ENCODE measurements around the gene PCYT1B. TPM values are rescaled to one million over a fixed set of nuclear protein-coding genes. Genes with fewer than 3 reads are reported as not detected.

The PCYT1B gene
- total RNA-seq, 4 donors from 2014 or later: 0.87 to 1.9 (median 1.2) TPM

DNA sequence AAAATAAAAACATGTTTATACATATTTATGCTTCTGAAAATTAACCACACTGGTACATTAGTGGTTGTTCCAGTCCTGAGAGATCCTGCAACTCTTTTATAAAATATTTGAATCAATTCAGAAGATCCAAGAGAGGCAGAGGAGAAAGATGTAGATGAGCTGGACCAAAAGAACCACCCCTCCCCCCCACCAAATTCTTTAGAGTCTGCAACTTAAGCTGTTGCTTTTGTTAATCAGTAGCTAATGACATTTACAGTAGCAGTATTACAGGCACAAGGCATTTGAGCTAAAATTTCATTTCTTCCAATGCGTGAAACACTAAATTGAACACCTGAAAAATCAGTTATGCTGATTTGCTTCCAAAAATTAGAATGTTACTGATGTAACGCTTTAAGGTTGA, 120.5 kb downstream of the PCYT1B start:
- Histone ChIP-seq H3K9me3 (no peaks in the 10 kb centered on the region), H3K27ac (no peak overlapping the region), H3K36me3 (peaks cover 0 to 10% (median 0%) of the 10 kb centered on the region in 3 donors), H3K27me3 (no peaks in the 10 kb centered on the region), H3K4me3 (no peak overlapping the region), H3K4me1 (no peaks in the 10 kb centered on the region)
- WGBS, 2 donors: 78 to 88% methylated on average over 2 of the region's 2 CpGs
- TF ChIP-seq, protein P1, sequence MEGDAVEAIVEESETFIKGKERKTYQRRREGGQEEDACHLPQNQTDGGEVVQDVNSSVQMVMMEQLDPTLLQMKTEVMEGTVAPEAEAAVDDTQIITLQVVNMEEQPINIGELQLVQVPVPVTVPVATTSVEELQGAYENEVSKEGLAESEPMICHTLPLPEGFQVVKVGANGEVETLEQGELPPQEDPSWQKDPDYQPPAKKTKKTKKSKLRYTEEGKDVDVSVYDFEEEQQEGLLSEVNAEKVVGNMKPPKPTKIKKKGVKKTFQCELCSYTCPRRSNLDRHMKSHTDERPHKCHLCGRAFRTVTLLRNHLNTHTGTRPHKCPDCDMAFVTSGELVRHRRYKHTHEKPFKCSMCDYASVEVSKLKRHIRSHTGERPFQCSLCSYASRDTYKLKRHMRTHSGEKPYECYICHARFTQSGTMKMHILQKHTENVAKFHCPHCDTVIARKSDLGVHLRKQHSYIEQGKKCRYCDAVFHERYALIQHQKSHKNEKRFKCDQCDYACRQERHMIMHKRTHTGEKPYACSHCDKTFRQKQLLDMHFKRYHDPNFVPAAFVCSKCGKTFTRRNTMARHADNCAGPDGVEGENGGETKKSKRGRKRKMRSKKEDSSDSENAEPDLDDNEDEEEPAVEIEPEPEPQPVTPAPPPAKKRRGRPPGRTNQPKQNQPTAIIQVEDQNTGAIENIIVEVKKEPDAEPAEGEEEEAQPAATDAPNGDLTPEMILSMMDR (IDR thresholded peaks at IDR 0.05): no peak
- TF ChIP-seq EP300 (IDR thresholded peaks at IDR 0.05): no peak
- TF ChIP-seq POLR2A (IDR thresholded peaks at IDR 0.05): no peak
- DNase-seq (ENCODE audit: low spot score in 2 of 2): no peak

DNA sequence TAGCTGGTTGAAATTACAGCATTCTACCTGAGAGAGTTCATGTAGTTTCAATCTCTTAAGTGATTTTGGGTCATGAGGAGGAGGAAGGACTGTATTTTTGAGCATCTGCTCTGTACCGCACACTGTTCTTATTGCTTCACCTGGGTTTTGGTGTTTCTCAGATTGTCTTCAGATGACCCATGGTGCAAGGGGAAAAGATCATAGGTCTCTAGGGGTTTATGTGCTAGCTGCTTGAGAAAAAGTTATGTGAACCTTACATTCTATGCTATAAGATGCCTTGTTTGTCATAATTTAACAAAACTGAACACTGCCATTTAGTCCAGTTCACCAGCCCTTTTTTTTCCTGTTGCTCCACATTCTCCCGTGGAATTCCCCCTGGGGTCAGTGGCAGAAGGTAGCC, 121.7 kb downstream of the PCYT1B start:
- H3K27me3 ChIP-seq: no peaks in the 10 kb centered on the region
- H3K4me1 ChIP-seq: no peaks in the 10 kb centered on the region
- peaks cover 0 to 10% (median 0%) of the 10 kb centered on the region in 3 donors for H3K36me3 ChIP-seq
- WGBS, 2 donors: 64 to 89% methylated on average over 2 of the region's 2 CpGs
- H3K27ac ChIP-seq: no peak overlapping the region
- no peak for DNase-seq (ENCODE audit: low spot score in 2 of 2)
- H3K9me3 ChIP-seq: no peaks in the 10 kb centered on the region
- H3K4me3 ChIP-seq: no peak overlapping the region
- TF ChIP-seq EP300 (IDR thresholded peaks at IDR 0.05) (no peak), POLR2A (IDR thresholded peaks at IDR 0.05) (no peak)
- TF ChIP-seq, protein P1 (IDR thresholded peaks at IDR 0.05): no peak

DNA sequence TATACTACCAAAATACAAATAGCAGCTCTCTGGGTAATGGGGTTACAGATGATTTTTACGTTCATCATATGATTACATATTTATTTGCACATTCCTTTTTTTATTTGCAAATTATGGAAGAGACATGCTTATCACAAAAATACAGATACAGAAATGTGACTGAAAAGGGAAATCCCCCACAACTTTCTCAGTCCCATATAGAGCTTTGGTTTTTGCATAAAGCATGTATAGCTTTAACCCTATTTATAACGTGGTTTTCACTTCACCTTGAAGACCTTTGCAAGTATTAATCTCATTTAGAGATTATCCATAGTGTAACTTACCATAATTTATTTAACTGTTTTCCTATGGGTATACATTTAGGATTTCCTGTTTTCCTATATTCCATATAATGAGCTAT, 126.7 kb downstream of the PCYT1B start:
- H3K36me3 ChIP-seq: peaks cover 0 to 9% (median 0%) of the 10 kb centered on the region in 3 donors
- no peak for TF ChIP-seq POLR2A (IDR thresholded peaks at IDR 0.05)
- TF ChIP-seq, protein P1 (IDR thresholded peaks at IDR 0.05): no peak
- TF ChIP-seq EP300 (IDR thresholded peaks at IDR 0.05): no peak

DNA sequence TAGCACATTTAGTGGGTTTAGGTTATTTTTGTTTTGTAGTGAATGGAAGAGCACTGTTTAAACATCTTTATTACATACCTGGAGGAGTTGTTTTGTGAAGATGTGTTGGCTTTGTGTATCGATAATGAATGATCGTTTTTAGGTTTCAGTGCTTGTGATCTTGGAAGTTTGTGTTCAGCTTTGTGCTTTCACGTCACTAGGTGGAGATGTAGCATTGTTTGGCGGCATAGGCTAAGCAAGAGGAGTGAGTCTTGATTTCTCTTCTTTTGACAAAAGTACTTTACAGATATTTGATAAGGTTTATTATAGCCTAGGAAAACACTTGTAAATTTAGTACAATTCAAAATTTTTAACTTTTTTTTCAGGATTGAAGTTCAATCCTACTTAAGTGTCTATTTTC, 131.7 kb downstream of the PCYT1B start:
- no peaks in the 10 kb centered on the region for H3K9me3 ChIP-seq
- 31 to 36% methylated on average over 4 of the region's 4 CpGs for WGBS, 2 donors
- H3K4me3 ChIP-seq: no peak overlapping the region
- peaks cover 0 to 3% of the 10 kb centered on the region in 2 donors for H3K27me3 ChIP-seq
- DNase-seq (ENCODE audit: low spot score in 2 of 2): no peak
- TF ChIP-seq, protein P1 (IDR thresholded peaks at IDR 0.05): peak in 3 of 5 experiments; percentile 8 to 31 (median 30)
- TF ChIP-seq POLR2A (IDR thresholded peaks at IDR 0.05): no peak
- H3K4me1 ChIP-seq: no peaks in the 10 kb centered on the region
- H3K36me3 ChIP-seq: peaks cover 0 to 9% (median 0%) of the 10 kb centered on the region in 3 donors
- H3K27ac ChIP-seq: no peak overlapping the region

More for the DNA sequence above, 126.7 kb downstream of the PCYT1B start:
- H3K27me3 ChIP-seq: peaks cover 0 to 3% of the 10 kb centered on the region in 2 donors
- no peaks in the 10 kb centered on the region for H3K9me3 ChIP-seq
- no peak overlapping the region for H3K4me3 ChIP-seq
- H3K4me1 ChIP-seq: no peaks in the 10 kb centered on the region
- DNase-seq (ENCODE audit: low spot score in 2 of 2): no peak
- WGBS, 2 donors: 78 to 88% methylated on average over 2 of the region's 2 CpGs
- no peak overlapping the region for H3K27ac ChIP-seq

DNA sequence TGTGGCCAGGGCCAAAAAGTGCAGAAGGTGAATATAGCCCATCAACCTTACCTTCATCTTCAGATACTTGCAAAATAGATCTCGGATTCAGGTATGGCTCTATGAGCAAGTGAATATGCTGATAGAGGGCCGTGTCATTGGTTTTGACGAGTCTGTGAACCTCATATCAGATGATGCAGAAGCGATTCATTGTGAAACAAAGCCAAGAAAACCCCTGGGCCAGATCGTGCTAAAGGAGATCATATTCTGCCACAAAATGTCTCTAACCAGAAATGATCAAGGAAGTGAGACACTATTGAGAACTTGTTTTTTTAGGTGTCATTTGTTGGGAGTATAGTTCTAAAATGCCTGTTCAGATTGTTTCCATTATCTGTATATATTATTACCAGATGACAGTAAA, 133.7 kb downstream of the PCYT1B start:
- H3K27ac ChIP-seq: no peak overlapping the region
- no peak for DNase-seq (ENCODE audit: low spot score in 2 of 2)
- H3K27me3 ChIP-seq: no peaks in the 10 kb centered on the region
- no peaks in the 10 kb centered on the region for H3K4me1 ChIP-seq
- H3K4me3 ChIP-seq: no peak overlapping the region
- peaks cover 0 to 3% (median 0%) of the 10 kb centered on the region in 3 donors for H3K36me3 ChIP-seq
- 62 to 73% methylated on average over 5 of the region's 5 CpGs for WGBS, 2 donors
- TF ChIP-seq EP300 (IDR thresholded peaks at IDR 0.05) (no peak), POLR2A (IDR thresholded peaks at IDR 0.05) (no peak)
- TF ChIP-seq, protein P1 (IDR thresholded peaks at IDR 0.05): no peak
- no peaks in the 10 kb centered on the region for H3K9me3 ChIP-seq
